Measurements from ENCODE around the gene COX6B2. TPM values are rescaled to one million over a fixed set of nuclear protein-coding genes. Genes with fewer than 3 reads are reported as not detected.
A peak's percentile ranks its signal among the peaks of the same experiment; 100 is the strongest.

Gene COX6B2
- total and polyA plus RNA-seq, 2 of the 13 experiments (the other 11 are each of a cell fraction or from before 2014, with no cell fraction given): 0.21 TPM; not detected in 1

- TF ChIP-seq REST (IDR thresholded peaks at IDR 0.05; ENCODE audit: borderline replicate concordance in 1 of 2, low read depth in 1 of 2, low read length in 2 of 2) (peak in 1 of 2 experiments; percentile 83; a peak in 3 of 4 replicates), ZNF766 (CRISPR knock-in tag; IDR thresholded peaks at IDR 0.05; ENCODE audit: borderline replicate concordance) (peak; percentile 70; the same call in 1 of the 2 replicates), DRAP1 (CRISPR knock-in tag; IDR thresholded peaks at IDR 0.05) (peak; percentile 99), KMT2B (CRISPR knock-in tag; IDR thresholded peaks at IDR 0.05) (peak; percentile 25; the same call in 1 of the 2 replicates), ELF1 (CRISPR knock-in tag; IDR thresholded peaks at IDR 0.05) (peak; percentile 80), ZBTB42 (CRISPR knock-in tag; IDR thresholded peaks at IDR 0.05) (peak; percentile 50; the same call in 1 of the 2 replicates), CENPT (CRISPR knock-in tag; IDR thresholded peaks at IDR 0.05; ENCODE audit: low read depth) (peak; percentile 90), ZNF564 (CRISPR knock-in tag; IDR thresholded peaks at IDR 0.05) (no peak; the same call in 1 of the 2 replicates), ZNF12 (CRISPR knock-in tag; IDR thresholded peaks at IDR 0.05) (0 out of 2 replicates have a peak, but pooled peaks have one; percentile 54), NFYB (CRISPR knock-in tag; IDR thresholded peaks at IDR 0.05) (no peak), ZBTB33 (CRISPR knock-in tag; IDR thresholded peaks at IDR 0.05) (peak; percentile 24; the same call in 1 of the 2 replicates), CREB1 (IDR thresholded peaks at IDR 0.05) (peak; percentile 82), CREB1 (CRISPR knock-in tag; IDR thresholded peaks at IDR 0.05) (peak; percentile 93), ZNF275 (CRISPR knock-in tag; IDR thresholded peaks at IDR 0.05; ENCODE audit: borderline replicate concordance) (peak; percentile 88; the same call in 1 of the 2 replicates), ZNF510 (CRISPR knock-in tag; IDR thresholded peaks at IDR 0.05; ENCODE audit: low read depth) (0 out of 2 replicates have a peak, but pooled peaks have one; percentile 57)
- TF ChIP-seq, protein P1, sequence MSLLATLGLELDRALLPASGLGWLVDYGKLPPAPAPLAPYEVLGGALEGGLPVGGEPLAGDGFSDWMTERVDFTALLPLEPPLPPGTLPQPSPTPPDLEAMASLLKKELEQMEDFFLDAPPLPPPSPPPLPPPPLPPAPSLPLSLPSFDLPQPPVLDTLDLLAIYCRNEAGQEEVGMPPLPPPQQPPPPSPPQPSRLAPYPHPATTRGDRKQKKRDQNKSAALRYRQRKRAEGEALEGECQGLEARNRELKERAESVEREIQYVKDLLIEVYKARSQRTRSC (CRISPR knock-in tag; IDR thresholded peaks at IDR 0.05; ENCODE audit: low read depth): no peak; the same call in 1 of the 2 replicates
- TF ChIP-seq, protein P2, sequence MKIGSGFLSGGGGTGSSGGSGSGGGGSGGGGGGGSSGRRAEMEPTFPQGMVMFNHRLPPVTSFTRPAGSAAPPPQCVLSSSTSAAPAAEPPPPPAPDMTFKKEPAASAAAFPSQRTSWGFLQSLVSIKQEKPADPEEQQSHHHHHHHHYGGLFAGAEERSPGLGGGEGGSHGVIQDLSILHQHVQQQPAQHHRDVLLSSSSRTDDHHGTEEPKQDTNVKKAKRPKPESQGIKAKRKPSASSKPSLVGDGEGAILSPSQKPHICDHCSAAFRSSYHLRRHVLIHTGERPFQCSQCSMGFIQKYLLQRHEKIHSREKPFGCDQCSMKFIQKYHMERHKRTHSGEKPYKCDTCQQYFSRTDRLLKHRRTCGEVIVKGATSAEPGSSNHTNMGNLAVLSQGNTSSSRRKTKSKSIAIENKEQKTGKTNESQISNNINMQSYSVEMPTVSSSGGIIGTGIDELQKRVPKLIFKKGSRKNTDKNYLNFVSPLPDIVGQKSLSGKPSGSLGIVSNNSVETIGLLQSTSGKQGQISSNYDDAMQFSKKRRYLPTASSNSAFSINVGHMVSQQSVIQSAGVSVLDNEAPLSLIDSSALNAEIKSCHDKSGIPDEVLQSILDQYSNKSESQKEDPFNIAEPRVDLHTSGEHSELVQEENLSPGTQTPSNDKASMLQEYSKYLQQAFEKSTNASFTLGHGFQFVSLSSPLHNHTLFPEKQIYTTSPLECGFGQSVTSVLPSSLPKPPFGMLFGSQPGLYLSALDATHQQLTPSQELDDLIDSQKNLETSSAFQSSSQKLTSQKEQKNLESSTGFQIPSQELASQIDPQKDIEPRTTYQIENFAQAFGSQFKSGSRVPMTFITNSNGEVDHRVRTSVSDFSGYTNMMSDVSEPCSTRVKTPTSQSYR (CRISPR knock-in tag; IDR thresholded peaks at IDR 0.05; ENCODE audit: borderline replicate concordance): no peak
Observed at GRCh38 chr19:55385724-55386492, 31.4 kb upstream of the COX6B2 start, which contains the start of gene RPL28 (continued).

Measured in HepG2 (cell line).